ENCODE measurements around the gene NCOA3. TPM values are rescaled to one million over a fixed set of nuclear protein-coding genes. Genes with fewer than 3 reads are reported as not detected.

NCOA3 gene
- total RNA-seq, 1 experiment from 2014 or later = 23.3 TPM

DNA sequence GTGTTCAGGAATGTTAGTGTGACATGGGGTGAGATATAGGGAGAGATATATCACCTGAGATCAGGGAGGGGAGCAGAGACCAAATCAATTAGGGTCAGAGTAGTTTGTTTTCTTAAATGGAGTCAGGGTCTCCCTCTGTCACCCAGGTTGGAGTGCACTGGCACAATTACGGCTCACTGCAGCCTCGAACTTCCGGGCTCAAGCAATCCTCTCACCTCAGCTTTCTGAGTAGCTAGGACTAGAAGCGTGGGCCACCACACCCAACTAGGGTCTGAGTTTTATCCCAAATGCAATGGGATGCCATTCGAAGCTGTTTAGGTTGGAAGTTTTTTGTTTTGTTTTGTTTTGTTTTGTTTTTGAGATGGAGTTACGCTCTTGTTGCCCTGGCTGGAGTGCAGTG is 3.1 kb upstream of the NCOA3 start:
- no peak overlapping the region for H3K4me3 Mint-ChIP-seq
- no peak overlapping the region for H2BK15ac ChIP-seq (ENCODE audit: low read depth, low read length)
- H2BK20ac ChIP-seq (ENCODE audit: low read depth, low read length, poor library complexity, severe bottlenecking) = no peak overlapping the region
- H3K18ac ChIP-seq (ENCODE audit: insufficient read length, low read depth, low read length) = no peak overlapping the region
- no peaks in the 10 kb centered on the region for H3K79me1 ChIP-seq (ENCODE audit: insufficient read depth, low read depth, low read length, poor library complexity, severe bottlenecking)
- H3K9me3 ChIP-seq (ENCODE audit: control insufficient read depth, low read depth, low read length) = no peaks in the 10 kb centered on the region
- H3T11ph ChIP-seq (ENCODE audit: low read length) = no peak overlapping the region
- H3K9me3 Mint-ChIP-seq = no peaks in the 10 kb centered on the region
- no peak overlapping the region for H3K56ac ChIP-seq (ENCODE audit: insufficient read length, low read depth, low read length)
- H4K5ac ChIP-seq (ENCODE audit: insufficient read length, low read depth, low read length) = no peak overlapping the region
- H3K4me2 ChIP-seq (ENCODE audit: insufficient read depth, insufficient read length, low read length) = no peak overlapping the region
- no peak for DNase-seq
- TF ChIP-seq, protein P1, sequence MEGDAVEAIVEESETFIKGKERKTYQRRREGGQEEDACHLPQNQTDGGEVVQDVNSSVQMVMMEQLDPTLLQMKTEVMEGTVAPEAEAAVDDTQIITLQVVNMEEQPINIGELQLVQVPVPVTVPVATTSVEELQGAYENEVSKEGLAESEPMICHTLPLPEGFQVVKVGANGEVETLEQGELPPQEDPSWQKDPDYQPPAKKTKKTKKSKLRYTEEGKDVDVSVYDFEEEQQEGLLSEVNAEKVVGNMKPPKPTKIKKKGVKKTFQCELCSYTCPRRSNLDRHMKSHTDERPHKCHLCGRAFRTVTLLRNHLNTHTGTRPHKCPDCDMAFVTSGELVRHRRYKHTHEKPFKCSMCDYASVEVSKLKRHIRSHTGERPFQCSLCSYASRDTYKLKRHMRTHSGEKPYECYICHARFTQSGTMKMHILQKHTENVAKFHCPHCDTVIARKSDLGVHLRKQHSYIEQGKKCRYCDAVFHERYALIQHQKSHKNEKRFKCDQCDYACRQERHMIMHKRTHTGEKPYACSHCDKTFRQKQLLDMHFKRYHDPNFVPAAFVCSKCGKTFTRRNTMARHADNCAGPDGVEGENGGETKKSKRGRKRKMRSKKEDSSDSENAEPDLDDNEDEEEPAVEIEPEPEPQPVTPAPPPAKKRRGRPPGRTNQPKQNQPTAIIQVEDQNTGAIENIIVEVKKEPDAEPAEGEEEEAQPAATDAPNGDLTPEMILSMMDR (conservative IDR thresholded peaks at IDR 0.05) = no peak
- H3K27me3 ChIP-seq (ENCODE audit: insufficient read depth, low read length) = no peaks in the 10 kb centered on the region
- no peak overlapping the region for H3K23ac ChIP-seq (ENCODE audit: insufficient read length, low read depth, low read length)
- no peak overlapping the region for H4K8ac ChIP-seq (replicated peaks; ENCODE audit: insufficient read length, low read depth, low read length)
- no peak overlapping the region for H3K27ac ChIP-seq (ENCODE audit: insufficient read length, low read depth, low read length)
- no peak overlapping the region for H3K4ac ChIP-seq (ENCODE audit: low read depth, low read length)
- H2BK12ac ChIP-seq (ENCODE audit: insufficient read length, low read depth, low read length) = no peak overlapping the region
- peaks cover 11% of the 10 kb centered on the region for H3K23me2 ChIP-seq (ENCODE audit: insufficient read length, low read depth, low read length, poor library complexity, severe bottlenecking)
- no peak overlapping the region for H2BK5ac ChIP-seq (ENCODE audit: insufficient read length, low read length)
- no peaks in the 10 kb centered on the region for H4K20me1 ChIP-seq (ENCODE audit: control insufficient read depth, insufficient read depth, insufficient read length)
- H3K79me2 ChIP-seq (ENCODE audit: insufficient read depth, low read length) = peaks cover 4% of the 10 kb centered on the region; the same call in 1 of the 2 replicates
- H3K14ac ChIP-seq (ENCODE audit: insufficient read depth, low read length) = no peak overlapping the region
- no peak overlapping the region for H3K9ac ChIP-seq (ENCODE audit: extremely low read depth, insufficient read length, low read length)
- H3K36me3 Mint-ChIP-seq (ENCODE audit: insufficient read depth in 1 of 3, low read depth in 3 of 3) = no peaks in the 10 kb centered on the region
- peaks cover 21 to 23% of the 10 kb centered on the region in 2 experiments for H3K4me1 Mint-ChIP-seq
- H3K4me1 ChIP-seq (ENCODE audit: insufficient read depth, low read length) = peaks cover 3% of the 10 kb centered on the region; the same call in 1 of the 2 replicates
- H2AFZ ChIP-seq (ENCODE audit: low read length) = no peak overlapping the region
- WGBS (ENCODE audit: extremely low coverage, insufficient read length, low lambda C conversion rate) = no CpG with 5 or more reads among the region's 6 CpGs
- H3K27ac Mint-ChIP-seq = no peak overlapping the region
- no peak overlapping the region for H2AK5ac ChIP-seq (ENCODE audit: insufficient read length, low read length)
- no peaks in the 10 kb centered on the region; the same call in 1 of the 2 replicates for H3K27me3 Mint-ChIP-seq (ENCODE audit: low read depth)
- no peak overlapping the region for H2BK120ac ChIP-seq (ENCODE audit: low read depth, low read length, poor library complexity, severe bottlenecking)
- no peak overlapping the region for H4K91ac ChIP-seq (ENCODE audit: insufficient read length, low read depth, low read length)

All from H9 (cell line).